22Rv1 (cell line): ENCODE data around the gene SBNO1.

Source experiments
- H3K27ac ChIP-seq: fragments of 450-650 bp; 2 replicates; pipeline ENCODE4 v1.5.1; 2017
- ZFX ChIP-seq: fragments of 450-650 bp; IDR thresholded peaks from 2 replicates; pipeline ENCODE4 v1.6.1; 2017; ENCODE audit warnings: antibody characterized with exemption, borderline replicate concordance
- TF ChIP-seq, protein P1 (sequence below): fragments of 450-650 bp; IDR thresholded peaks from 2 replicates; pipeline ENCODE4 v1.5.1; 2017; ENCODE audit warnings: mild to moderate bottlenecking

SBNO1 gene

GRCh38 chr12:123391546-123392343 lies 27.1 kb upstream of the SBNO1 start:
- no peak for TF ChIP-seq ZFX
- TF ChIP-seq, protein P1, sequence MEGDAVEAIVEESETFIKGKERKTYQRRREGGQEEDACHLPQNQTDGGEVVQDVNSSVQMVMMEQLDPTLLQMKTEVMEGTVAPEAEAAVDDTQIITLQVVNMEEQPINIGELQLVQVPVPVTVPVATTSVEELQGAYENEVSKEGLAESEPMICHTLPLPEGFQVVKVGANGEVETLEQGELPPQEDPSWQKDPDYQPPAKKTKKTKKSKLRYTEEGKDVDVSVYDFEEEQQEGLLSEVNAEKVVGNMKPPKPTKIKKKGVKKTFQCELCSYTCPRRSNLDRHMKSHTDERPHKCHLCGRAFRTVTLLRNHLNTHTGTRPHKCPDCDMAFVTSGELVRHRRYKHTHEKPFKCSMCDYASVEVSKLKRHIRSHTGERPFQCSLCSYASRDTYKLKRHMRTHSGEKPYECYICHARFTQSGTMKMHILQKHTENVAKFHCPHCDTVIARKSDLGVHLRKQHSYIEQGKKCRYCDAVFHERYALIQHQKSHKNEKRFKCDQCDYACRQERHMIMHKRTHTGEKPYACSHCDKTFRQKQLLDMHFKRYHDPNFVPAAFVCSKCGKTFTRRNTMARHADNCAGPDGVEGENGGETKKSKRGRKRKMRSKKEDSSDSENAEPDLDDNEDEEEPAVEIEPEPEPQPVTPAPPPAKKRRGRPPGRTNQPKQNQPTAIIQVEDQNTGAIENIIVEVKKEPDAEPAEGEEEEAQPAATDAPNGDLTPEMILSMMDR, result no peak

GRCh38 chr12:123390498-123391426 lies 26.1 kb upstream of the SBNO1 start:
- TF ChIP-seq, protein P1, result no peak
- H3K27ac ChIP-seq, result peak overlapping the region; percentile 89

More at GRCh38 chr12:123391546-123392343, 27.1 kb upstream of the SBNO1 start:
- H3K27ac ChIP-seq, result peak overlapping the region; percentile 2; the same call in 1 of the 2 replicates

DNA sequence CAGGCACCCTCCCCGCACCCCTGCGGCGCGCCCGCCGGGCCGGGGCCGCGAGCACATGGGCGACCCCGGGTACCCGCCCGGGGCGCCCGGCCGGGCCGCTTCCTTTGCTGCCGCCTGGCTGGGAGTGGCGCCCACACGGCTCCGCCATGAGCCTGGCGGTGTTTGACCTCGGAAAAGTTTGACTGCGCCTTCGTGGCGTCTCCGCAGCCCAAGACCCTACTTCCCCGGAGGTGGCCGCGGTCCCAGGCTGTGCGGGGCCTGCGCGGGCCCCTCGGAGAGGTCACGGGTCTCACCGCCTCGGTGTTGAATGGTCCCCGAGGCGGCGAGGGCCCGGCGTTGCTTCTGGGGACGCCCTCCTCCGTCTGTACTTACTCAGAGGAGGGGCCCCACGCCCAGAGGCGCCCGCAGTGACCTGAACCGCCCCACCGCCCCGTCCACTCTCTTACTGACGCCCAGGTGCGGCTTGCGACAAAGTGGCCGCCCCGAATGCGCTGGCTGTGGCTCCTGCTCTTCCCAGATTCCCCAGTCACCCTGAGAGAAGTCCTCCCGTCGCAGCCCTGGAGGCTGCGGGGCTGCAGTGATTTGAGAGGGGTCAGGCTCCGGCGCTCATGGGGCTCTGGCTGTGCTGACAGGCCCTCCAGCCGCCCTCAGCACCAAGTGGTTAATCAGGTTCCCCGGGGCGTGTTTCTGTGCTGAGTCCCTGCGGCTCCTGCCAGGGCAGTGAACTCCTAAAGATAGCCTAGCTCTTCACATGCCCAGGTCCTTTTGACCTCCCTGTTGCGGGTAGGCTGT lies 25.1 kb upstream of the SBNO1 start:
- no peak for TF ChIP-seq ZFX
- TF ChIP-seq, protein P1, result no peak
- H3K27ac ChIP-seq, result peak overlapping the region; percentile 89

- TF ChIP-seq, protein P1, result no peak
- no peak for TF ChIP-seq ZFX
- peak overlapping the region; percentile 89 for H3K27ac ChIP-seq
Observed at GRCh38 chr12:123388951-123389559, 24.4 kb upstream of the SBNO1 start.

GRCh38 chr12:123388177-123388950 lies 23.7 kb upstream of the SBNO1 start:
- TF ChIP-seq, protein P1, result no peak
- no peak for TF ChIP-seq ZFX
- peak overlapping the region; percentile 89 for H3K27ac ChIP-seq
